ENCODE data around the gene UGT1A9. TPM values are rescaled to one million over a fixed set of nuclear protein-coding genes. Genes with fewer than 3 reads are reported as not detected.
A peak's percentile ranks its signal among the peaks of the same experiment; 100 is the strongest.

UGT1A9 gene
- total and polyA plus RNA-seq, 5 donors = not detected

DNA sequence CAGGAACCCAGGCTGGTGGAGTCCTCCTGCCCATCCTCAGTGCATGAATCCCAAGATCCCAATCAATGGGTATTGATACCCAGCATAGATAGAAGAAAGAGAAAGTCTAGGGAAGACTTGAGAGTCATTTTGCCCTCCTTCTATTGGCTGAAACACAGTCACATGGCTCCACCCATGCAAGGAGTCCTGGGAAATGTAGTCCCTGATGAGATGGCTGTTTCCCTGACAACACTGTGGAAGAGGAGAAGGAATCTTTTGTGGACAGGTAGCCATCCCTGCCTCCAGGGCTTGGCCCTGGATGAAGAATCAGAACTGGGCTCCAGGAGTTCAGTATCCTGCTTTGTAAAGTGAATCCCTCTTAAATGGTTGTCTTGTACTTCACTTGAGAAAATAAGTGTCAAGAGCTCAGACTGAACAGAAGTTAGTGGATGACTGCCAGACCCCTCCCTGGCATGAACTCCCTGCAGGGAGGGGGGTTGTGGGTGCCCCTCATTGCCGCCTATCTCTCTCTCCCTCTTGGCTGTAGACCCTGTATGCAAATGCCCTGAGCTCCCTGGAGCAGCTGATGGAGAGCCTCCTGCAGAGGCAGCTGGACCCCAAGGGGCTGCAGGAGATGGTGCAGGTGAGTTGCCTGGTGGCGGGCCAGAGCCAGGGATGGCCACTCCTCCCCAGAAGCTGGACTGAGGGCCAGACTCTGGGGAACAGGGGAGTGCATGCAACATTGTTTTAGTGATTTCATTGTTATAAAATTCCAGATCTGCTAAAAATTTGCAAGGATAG, 142.5 kb downstream of the UGT1A9 start:
- peak in 1 of 3 donors; percentile 3 for DNase-seq
- Histone ChIP-seq H3K9me3 (ENCODE audit: control insufficient read depth, low read length) (no peaks in the 10 kb centered on the region), H3K27ac (ENCODE audit: low read length) (no peak overlapping the region), H3K27me3 (ENCODE audit: control insufficient read depth, insufficient read depth) (no peaks in the 10 kb centered on the region), H3K4me1 (ENCODE audit: control insufficient read depth, insufficient read depth, low read length) (no peaks in the 10 kb centered on the region), H3K4me3 (ENCODE audit: low read length) (no peak overlapping the region)
- no peak for ATAC-seq
- intact Hi-C loops (cut with DNase I) = no loop called here
- 63% methylated on average over 2 of the region's 2 CpGs for WGBS

DNA sequence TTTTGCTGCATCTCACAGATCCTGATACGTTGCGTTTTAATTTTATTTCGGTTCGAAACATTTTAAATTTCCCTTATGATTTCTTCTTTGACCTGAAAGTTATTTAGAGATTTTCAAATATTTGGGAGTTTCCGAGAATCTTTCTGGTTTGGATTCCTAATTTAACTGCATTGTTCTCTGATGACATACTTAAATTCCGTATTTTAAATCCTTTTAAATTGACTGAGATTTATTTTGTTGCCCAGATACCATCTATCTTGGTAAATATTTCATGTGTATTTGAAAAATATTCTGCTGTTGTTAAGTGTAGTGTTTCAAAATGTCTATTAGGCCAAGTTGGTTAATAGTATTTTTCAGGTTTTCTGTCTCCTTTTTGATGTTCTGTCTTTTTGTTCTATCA, 144.2 kb downstream of the UGT1A9 start:
- DNase-seq = no peak
- intact Hi-C loops (cut with DNase I) = no loop called here
- no peaks in the 10 kb centered on the region for H3K27me3 ChIP-seq (ENCODE audit: control insufficient read depth, insufficient read depth)
- no peak for ATAC-seq
- no peaks in the 10 kb centered on the region for H3K9me3 ChIP-seq (ENCODE audit: control insufficient read depth, low read length)
- H3K27ac ChIP-seq (ENCODE audit: low read length) = no peak overlapping the region
- no peak overlapping the region for H3K4me3 ChIP-seq (ENCODE audit: low read length)
- 82% methylated on average over 6 of the region's 6 CpGs for WGBS
- no peaks in the 10 kb centered on the region for H3K4me1 ChIP-seq (ENCODE audit: control insufficient read depth, insufficient read depth, low read length)

DNA sequence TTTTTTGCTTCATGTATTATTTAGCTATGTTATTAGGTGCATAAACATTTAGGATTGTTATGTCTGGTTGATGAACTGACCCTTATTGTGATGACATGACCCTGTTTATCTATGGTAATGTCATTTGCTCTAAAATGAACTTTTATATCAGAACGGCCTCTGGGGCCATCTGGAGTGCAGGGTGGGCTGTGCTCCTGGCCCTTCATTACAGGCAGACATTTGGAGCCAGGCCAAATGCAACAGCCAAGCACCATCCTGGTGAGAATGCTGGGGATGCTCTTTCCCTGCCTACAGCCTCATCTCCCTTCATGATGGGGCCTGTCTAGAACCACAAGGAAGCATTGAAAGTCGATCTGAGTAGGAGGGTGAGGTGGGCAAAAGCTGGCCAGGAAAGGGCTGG, 144.6 kb downstream of the UGT1A9 start:
- intact Hi-C loops (cut with DNase I) = no loop called here
- ATAC-seq = no peak
- DNase-seq = peak in 1 of 3 donors; percentile 3
- no peak overlapping the region for H3K4me3 ChIP-seq (ENCODE audit: low read length)
- no peaks in the 10 kb centered on the region for H3K9me3 ChIP-seq (ENCODE audit: control insufficient read depth, low read length)
- 52% methylated on average over 2 of the region's 2 CpGs for WGBS
- H3K27ac ChIP-seq (ENCODE audit: low read length) = no peak overlapping the region
- H3K4me1 ChIP-seq (ENCODE audit: control insufficient read depth, insufficient read depth, low read length) = no peaks in the 10 kb centered on the region
- no peaks in the 10 kb centered on the region for H3K27me3 ChIP-seq (ENCODE audit: control insufficient read depth, insufficient read depth)

DNA sequence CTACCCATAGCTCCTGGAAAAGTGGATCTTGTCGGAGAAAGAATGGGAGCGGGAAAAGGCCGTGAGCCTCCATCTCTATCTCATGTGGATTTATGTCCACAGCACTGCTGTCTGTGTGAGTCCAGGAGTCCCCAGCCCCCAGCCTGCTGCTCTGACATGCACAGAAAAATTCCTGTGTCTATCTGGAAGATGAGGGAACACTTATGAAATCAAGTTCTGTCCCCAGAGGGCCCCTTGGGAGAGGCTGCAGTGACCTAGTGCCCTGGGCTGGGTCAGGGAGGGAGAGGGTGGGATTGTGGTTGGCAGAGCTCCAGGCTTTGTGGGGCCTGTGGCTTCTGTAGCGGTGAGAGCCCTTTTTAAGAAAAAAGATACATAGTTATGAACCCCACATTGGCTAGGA, 145.1 kb downstream of the UGT1A9 start:
- Histone ChIP-seq H3K4me1 (ENCODE audit: control insufficient read depth, insufficient read depth, low read length) (no peaks in the 10 kb centered on the region), H3K27ac (ENCODE audit: low read length) (no peak overlapping the region), H3K27me3 (ENCODE audit: control insufficient read depth, insufficient read depth) (no peaks in the 10 kb centered on the region), H3K9me3 (ENCODE audit: control insufficient read depth, low read length) (no peaks in the 10 kb centered on the region), H3K4me3 (ENCODE audit: low read length) (no peak overlapping the region)
- intact Hi-C loops (cut with DNase I) = no loop called here
- peak in 1 of 3 donors; percentile 43 for DNase-seq
- ATAC-seq = no peak
- 66% methylated on average over 4 of the region's 4 CpGs for WGBS

DNA sequence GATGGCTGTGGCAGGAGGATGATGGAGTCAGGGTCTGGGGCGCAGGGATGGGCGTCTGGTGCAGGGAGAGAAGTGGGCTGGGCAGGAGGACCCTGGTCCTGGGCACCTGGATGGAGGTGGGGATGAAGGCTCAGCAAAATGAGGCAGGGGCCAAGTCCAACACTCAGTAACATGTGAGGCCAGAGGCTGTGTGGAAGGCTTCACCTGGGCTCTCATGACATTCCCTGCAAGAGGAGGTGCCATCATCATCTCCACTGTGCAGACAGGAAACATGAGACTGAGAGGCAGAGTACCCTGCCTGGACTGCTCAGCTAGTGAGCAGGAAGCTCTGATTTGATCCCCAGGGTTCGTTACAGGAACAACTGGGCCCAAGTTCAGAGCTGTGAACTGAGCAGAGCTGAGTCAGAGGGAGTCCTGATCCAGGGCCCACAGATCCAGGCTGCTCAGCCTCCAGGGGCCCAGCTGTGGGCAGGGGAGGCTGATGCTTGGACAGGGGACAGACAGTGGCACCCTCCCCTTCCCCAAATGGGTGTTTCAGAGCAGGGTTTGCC, 145.7 kb downstream of the UGT1A9 start:
- 75% methylated on average over 3 of the region's 3 CpGs for WGBS
- Histone ChIP-seq H3K4me1 (ENCODE audit: control insufficient read depth, insufficient read depth, low read length) (no peaks in the 10 kb centered on the region), H3K27me3 (ENCODE audit: control insufficient read depth, insufficient read depth) (no peaks in the 10 kb centered on the region), H3K27ac (ENCODE audit: low read length) (no peak overlapping the region), H3K4me3 (ENCODE audit: low read length) (no peak overlapping the region), H3K9me3 (ENCODE audit: control insufficient read depth, low read length) (no peaks in the 10 kb centered on the region)
- intact Hi-C loops (cut with DNase I) = no loop called here
- DNase-seq = peak in 1 of 3 donors; percentile 16
- no peak for ATAC-seq

DNA sequence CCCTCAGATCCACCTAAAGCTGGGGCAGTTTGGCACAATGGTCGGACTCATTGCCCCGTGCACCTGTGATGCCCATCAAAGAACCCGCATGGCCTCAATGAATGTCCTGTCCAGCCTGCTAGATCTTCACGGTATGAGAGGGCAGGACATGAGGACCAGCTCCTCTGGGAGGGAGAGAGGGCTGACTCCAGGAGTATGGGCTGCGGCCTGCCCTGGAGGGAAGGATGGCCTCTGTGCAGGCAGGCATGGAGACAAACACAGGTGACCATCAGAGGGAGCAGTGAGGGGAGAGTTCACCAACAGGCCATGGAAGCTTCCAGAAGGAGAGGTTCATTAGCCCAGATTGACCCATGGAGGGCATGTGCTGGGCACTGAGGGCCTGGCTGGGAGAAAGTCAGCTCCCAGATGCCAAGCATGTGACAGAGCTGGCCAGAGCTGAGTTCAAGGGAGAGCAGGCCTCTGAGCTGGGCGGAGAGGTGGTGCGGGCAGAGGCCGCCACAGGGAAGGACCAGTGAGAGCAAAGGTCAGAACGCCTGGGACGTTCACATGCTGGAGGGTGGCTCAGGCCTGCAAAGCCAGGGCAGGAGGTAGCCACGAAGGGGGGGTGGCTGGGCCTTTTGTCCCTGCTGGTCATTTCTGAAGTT, 146.4 kb downstream of the UGT1A9 start:
- Histone ChIP-seq H3K27me3 (ENCODE audit: control insufficient read depth, insufficient read depth) (no peaks in the 10 kb centered on the region), H3K4me3 (ENCODE audit: low read length) (no peak overlapping the region), H3K9me3 (ENCODE audit: control insufficient read depth, low read length) (no peaks in the 10 kb centered on the region), H3K27ac (ENCODE audit: low read length) (no peak overlapping the region), H3K4me1 (ENCODE audit: control insufficient read depth, insufficient read depth, low read length) (no peaks in the 10 kb centered on the region)
- ATAC-seq (no peak), DNase-seq (no peak)
- WGBS = 86% methylated on average over 11 of the region's 11 CpGs
- intact Hi-C loops (cut with DNase I) = no loop called here

DNA sequence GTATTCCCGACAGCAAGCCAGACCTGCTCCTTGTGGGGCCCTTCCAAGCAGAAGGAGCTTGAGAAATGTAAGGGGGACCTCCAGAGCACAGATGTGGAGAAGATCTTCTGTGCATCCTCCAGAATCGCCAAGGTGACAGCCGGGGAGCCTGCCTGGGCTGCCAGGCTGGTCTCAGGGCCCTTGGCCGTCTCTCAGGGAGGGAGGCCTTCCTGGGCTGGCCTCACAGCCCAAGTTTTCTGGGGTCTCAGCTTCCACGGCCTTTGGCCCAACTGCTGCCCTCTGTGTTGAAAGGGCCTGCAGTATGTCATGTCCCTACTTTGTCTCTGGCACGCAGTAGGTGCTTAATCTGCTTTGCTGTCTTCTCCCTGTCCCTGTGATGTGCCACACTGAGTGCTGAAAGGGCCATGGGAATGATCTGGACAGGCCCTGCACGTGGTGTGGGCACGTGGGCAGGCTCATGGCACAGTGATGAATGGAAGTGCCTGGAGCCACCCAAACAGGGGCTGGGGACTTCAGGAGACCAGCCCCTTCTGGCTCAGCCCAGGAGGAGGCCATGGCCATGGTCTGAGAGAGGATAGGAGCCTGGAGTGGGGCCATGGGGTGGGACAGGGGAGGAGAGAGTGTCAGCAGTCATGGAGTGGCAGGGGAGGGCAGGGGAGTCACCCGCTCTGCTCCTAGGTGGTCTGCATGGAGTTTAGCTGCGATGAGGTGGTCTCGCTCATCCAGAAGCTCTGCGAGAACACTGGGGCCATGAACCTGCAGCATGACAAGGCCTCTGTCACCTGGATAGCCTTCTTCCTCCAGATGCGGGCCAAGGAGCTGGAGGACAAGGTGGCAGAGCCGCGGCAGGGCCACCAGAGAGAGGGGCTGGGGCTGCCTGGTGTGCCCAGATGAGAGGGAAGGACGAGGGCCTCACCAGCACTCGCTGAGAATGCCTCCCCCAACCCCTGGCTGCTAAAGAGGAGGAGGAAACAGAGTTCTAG, 147.2 kb downstream of the UGT1A9 start:
- Histone ChIP-seq H3K27me3 (ENCODE audit: control insufficient read depth, insufficient read depth) (no peaks in the 10 kb centered on the region), H3K27ac (ENCODE audit: low read length) (no peak overlapping the region), H3K4me3 (ENCODE audit: low read length) (no peak overlapping the region), H3K4me1 (ENCODE audit: control insufficient read depth, insufficient read depth, low read length) (no peaks in the 10 kb centered on the region), H3K9me3 (ENCODE audit: control insufficient read depth, low read length) (no peaks in the 10 kb centered on the region)
- intact Hi-C loops (cut with DNase I) = no loop called here
- 77% methylated on average over 17 of the region's 17 CpGs for WGBS
- DNase-seq = no peak
- ATAC-seq = no peak

DNA sequence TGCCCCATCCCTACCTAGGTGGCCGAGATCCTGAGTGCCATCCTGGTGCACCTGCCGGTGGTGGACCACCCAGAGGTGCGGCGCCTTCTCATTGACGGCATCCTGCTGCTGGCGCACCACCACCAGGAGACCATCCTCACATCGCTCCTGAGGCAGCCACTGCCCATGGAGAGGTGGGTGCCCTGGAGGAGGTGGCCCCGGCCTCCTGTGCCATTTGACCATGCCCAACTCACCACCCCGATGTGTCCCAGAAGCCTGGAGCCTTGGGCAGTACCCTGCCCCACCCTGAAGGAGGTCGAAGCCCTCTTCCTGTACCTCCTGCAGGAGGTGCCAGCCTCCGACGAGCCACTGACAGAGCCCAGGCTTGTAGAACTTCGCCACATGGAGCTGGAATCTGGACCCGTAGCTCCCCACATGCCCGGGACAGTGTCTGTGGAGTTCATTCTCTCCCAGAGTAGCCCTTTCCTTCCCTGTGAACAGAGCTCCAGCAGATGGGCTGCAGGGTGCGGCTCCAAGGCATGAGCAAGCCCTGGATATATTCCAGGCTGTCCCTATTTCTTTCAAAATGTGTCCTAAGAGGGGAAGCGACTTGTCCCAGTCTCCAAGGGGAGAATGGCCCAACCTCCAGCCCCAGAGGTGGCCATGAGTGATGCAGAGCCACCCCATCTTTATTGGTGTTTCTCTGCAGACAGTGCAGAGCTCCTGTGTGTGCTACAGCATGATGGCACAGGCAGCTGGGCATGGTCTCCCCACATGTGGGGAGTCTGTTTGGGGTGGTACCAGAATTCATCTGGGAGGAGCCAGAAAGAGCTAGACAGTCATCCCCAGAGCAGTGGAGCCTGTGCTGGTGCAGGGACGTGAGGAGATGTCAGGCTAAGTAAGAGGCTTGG, 148.4 kb downstream of the UGT1A9 start:
- WGBS = 83% methylated on average over 18 of the region's 18 CpGs
- Histone ChIP-seq H3K27me3 (ENCODE audit: control insufficient read depth, insufficient read depth) (no peaks in the 10 kb centered on the region), H3K4me3 (ENCODE audit: low read length) (no peak overlapping the region), H3K9me3 (ENCODE audit: control insufficient read depth, low read length) (no peaks in the 10 kb centered on the region), H3K27ac (ENCODE audit: low read length) (no peak overlapping the region), H3K4me1 (ENCODE audit: control insufficient read depth, insufficient read depth, low read length) (no peaks in the 10 kb centered on the region)
- ATAC-seq = no peak
- peak in 1 of 3 donors; percentile 16 for DNase-seq
- intact Hi-C loops (cut with DNase I) = no loop called here

DNA sequence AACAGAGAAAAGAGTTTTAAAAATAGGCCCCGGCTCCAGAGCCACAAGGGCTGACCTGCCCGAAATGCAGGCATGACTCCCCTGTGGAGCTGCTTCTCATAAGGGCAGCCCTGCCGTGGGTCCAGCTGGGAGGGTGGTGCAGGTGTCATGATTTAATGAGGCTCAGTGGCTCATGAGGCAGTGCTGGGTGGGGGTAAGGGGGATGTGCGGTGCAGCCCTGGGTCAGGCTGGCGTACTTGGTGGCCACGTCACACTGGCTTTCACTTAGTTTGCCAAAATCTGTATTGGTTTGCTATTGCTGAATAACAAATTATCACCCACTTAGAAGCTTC, 149.0 kb downstream of the UGT1A9 start:
- Histone ChIP-seq H3K27me3 (ENCODE audit: control insufficient read depth, insufficient read depth) (no peaks in the 10 kb centered on the region), H3K4me1 (ENCODE audit: control insufficient read depth, insufficient read depth, low read length) (no peaks in the 10 kb centered on the region), H3K4me3 (ENCODE audit: low read length) (no peak overlapping the region), H3K9me3 (ENCODE audit: control insufficient read depth, low read length) (no peaks in the 10 kb centered on the region), H3K27ac (ENCODE audit: low read length) (no peak overlapping the region)
- DNase-seq (peak in 1 of 3 donors; percentile 22), ATAC-seq (no peak)
- intact Hi-C loops (cut with DNase I) = no loop called here
- 86% methylated on average over 6 of the region's 6 CpGs for WGBS

DNA sequence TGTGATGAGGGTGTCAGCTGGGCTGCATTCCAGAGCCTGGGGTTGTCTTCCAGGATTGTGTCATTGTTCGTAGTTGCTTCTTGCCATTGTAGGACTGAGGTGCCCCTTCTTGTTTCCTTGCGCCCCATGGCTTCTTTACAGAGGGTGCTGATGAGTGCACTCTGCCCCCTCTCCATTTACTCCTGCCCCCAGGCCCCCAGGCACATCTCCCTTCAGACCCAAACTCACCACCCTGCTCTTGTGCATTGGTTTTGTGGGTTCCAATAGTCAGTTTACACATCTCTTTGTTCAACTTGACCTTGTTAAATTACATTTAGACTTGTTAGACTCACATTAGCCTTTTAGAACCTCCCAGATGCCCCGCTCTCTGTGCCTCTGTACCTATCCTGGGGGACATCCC, 149.5 kb downstream of the UGT1A9 start:
- H3K4me1 ChIP-seq (ENCODE audit: control insufficient read depth, insufficient read depth, low read length) = no peaks in the 10 kb centered on the region
- H3K4me3 ChIP-seq (ENCODE audit: low read length) = no peak overlapping the region
- intact Hi-C loops (cut with DNase I) = no loop called here
- WGBS = 86% methylated on average over 3 of the region's 3 CpGs
- ATAC-seq (no peak), DNase-seq (peak in 1 of 3 donors; percentile 1)
- no peaks in the 10 kb centered on the region for H3K27me3 ChIP-seq (ENCODE audit: control insufficient read depth, insufficient read depth)
- H3K27ac ChIP-seq (ENCODE audit: low read length) = no peak overlapping the region
- no peaks in the 10 kb centered on the region for H3K9me3 ChIP-seq (ENCODE audit: control insufficient read depth, low read length)
